Stimulated activated CD4-positive, alpha-beta T cell treated with anti-CD3 and anti-CD28 coated beads, Interleukin-4, amount 100 ng/mL, for 4 hours (primary cell): ENCODE results near the gene ATF4.

Experiments
- DNase-seq, 2 experiments: peaks; one replicate each; pipeline ENCODE4 v3.0.0-alpha.2; 2020

ATF4 gene

GRCh38 chr22:39530116-39530515 is 9.8 kb downstream of the ATF4 start:
- no peak for DNase-seq

GRCh38 chr22:39530692-39531331 is 10.4 kb downstream of the ATF4 start:
- DNase-seq: no peak

GRCh38 chr22:39532215-39533073 is 12.1 kb downstream of the ATF4 start, which contains the start of gene RPS19BP1:
Gene RPS19BP1 (minus strand): TSS chr22:39532748. CDS start chr22:39532738, 10 bp downstream.
- peak; percentile 98 to 100 for DNase-seq

GRCh38 chr22:39534092-39534506 is 13.7 kb downstream of the ATF4 start:
- no peak for DNase-seq

- DNase-seq: peak; percentile 66 to 86
Observed at GRCh38 chr22:39534591-39535356, 14.4 kb downstream of the ATF4 start.

- no peak for DNase-seq
Observed at GRCh38 chr22:39535357-39535725, 15.0 kb downstream of the ATF4 start.

- DNase-seq: no peak
Observed at GRCh38 chr22:39535831-39536449, 15.6 kb downstream of the ATF4 start.

- DNase-seq: no peak
Observed at GRCh38 chr22:39536711-39537110, 16.3 kb downstream of the ATF4 start.

GRCh38 chr22:39537975-39538374 is 17.6 kb downstream of the ATF4 start:
- DNase-seq: no peak

- no peak for DNase-seq
Observed at GRCh38 chr22:39543095-39543494, 22.7 kb downstream of the ATF4 start.

- DNase-seq: peak; percentile 47 to 72
Observed at GRCh38 chr22:39545386-39546365, 25.3 kb downstream of the ATF4 start.

GRCh38 chr22:39546889-39547586 is 26.7 kb downstream of the ATF4 start:
- no peak for DNase-seq

- no peak for DNase-seq
Observed at GRCh38 chr22:39547587-39547947, 27.2 kb downstream of the ATF4 start.

GRCh38 chr22:39553429-39553828 is 33.1 kb downstream of the ATF4 start:
- no peak for DNase-seq

- no peak for DNase-seq
Observed at GRCh38 chr22:39554151-39554550, 33.8 kb downstream of the ATF4 start.

GRCh38 chr22:39556970-39557841 is 36.8 kb downstream of the ATF4 start:
- DNase-seq: peak; percentile 59

GRCh38 chr22:39558254-39558727 is 37.9 kb downstream of the ATF4 start:
- DNase-seq: no peak

- DNase-seq: no peak
Observed at GRCh38 chr22:39558950-39559349, 38.6 kb downstream of the ATF4 start.

- no peak for DNase-seq
Observed at GRCh38 chr22:39559456-39560105, 39.2 kb downstream of the ATF4 start.
